IMR-90 (cell line): ENCODE measurements around the gene ACBD3. TPM values are rescaled to one million over a fixed set of nuclear protein-coding genes. Genes with fewer than 3 reads are reported as not detected.
A peak's percentile ranks its signal among the peaks of the same experiment; 100 is the strongest.

Experiments used
- ATAC-seq: fragments of 200-7000 bp; cut with Tn5 transposase; 2 replicates; pipeline ENCODE4 v1.9.1; 2020; ENCODE audit warnings: low read depth, mild to moderate bottlenecking, moderate library complexity
- BruUV-seq: library from RNA; stranded (reverse); fragments of 400-500 nt; replicated peaks from 2 replicates; lab custom pipeline; 2021; lab: Mats Ljungman, UMichigan
- CTCF ChIA-PET: fragments of 300-600 bp; formaldehyde crosslinking; extraction: SDS; loops from one replicate; lab custom pipeline; 2021; ENCODE audit warnings: antibody characterized with exemption; lab: Yijun Ruan, JAX
- POLR2A ChIA-PET: fragments of 300-600 bp; sonication (Branson Sonifier 250); formaldehyde crosslinking; loops from one replicate; lab custom pipeline; 2022; ENCODE audit warnings: antibody characterized with exemption; ENCODE audit not compliant: unreplicated experiment; lab: Charles Lee
- DNase-seq: peaks from one replicate; pipeline ENCODE4 v3.0.0; 2013
- H2AFZ ChIP-seq: replicated peaks from 2 replicates; pipeline ENCODE3; 2013; ENCODE audit warnings: low read length, mild to moderate bottlenecking; ENCODE audit not compliant: poor library complexity
- H2AK5ac ChIP-seq: 2 replicates; pipeline ENCODE4 v1.6.1; 2013; ENCODE audit warnings: low read depth, low read length, inconsistent platforms
- H2AK9ac ChIP-seq: replicated peaks from 2 replicates; pipeline ENCODE3; 2013; ENCODE audit warnings: mild to moderate bottlenecking, low read depth, low read length, moderate library complexity; ENCODE audit not compliant: poor library complexity
- H2BK120ac ChIP-seq: 2 replicates; pipeline ENCODE4 v1.6.1; 2013; ENCODE audit warnings: low read depth, low read length, inconsistent platforms
- H2BK15ac ChIP-seq: 3 replicates; pipeline ENCODE4 v1.6.1; 2013; ENCODE audit warnings: low read depth, low read length, inconsistent platforms
- H2BK20ac ChIP-seq: 2 replicates; pipeline ENCODE4 v1.6.1; 2013; ENCODE audit warnings: low read depth, mild to moderate bottlenecking, inconsistent platforms, low read length, moderate library complexity
- H2BK5ac ChIP-seq: 2 replicates; pipeline ENCODE4 v1.6.1; 2013; ENCODE audit warnings: mild to moderate bottlenecking, low read depth, low read length, inconsistent platforms; ENCODE audit not compliant: poor library complexity, severe bottlenecking
- H3K14ac ChIP-seq: replicated peaks from 2 replicates; pipeline ENCODE4 v1.6.1; 2013; ENCODE audit warnings: low read depth, low read length, inconsistent platforms
- H3K18ac ChIP-seq: 2 replicates; pipeline ENCODE4 v1.6.1; 2013; ENCODE audit warnings: low read depth, low read length, control low read depth
- H3K23ac ChIP-seq: 2 replicates; pipeline ENCODE4 v1.6.1; 2013; ENCODE audit warnings: low read depth, low read length, inconsistent platforms
- H3K27ac ChIP-seq: 2 replicates; pipeline ENCODE4 v1.5.1; 2013; ENCODE audit warnings: mild to moderate bottlenecking, control low read depth, low read length; ENCODE audit not compliant: insufficient read depth
- H3K27me3 ChIP-seq: 2 replicates; pipeline ENCODE4 v1.6.1; 2013; ENCODE audit warnings: low read length; ENCODE audit not compliant: control insufficient read depth, insufficient read depth
- H3K36me3 ChIP-seq: 2 replicates; pipeline ENCODE4 v1.6.1; 2013; ENCODE audit warnings: low read length, mixed read lengths; ENCODE audit not compliant: control insufficient read depth, insufficient read depth
- H3K4ac ChIP-seq: 2 replicates; pipeline ENCODE4 v1.6.1; 2013; ENCODE audit warnings: low read depth, low read length, inconsistent platforms
- H3K4me1 ChIP-seq: 2 replicates; pipeline ENCODE4 v1.6.1; 2013; ENCODE audit warnings: low read length, mixed read lengths; ENCODE audit not compliant: control insufficient read depth, insufficient read depth
- H3K4me2 ChIP-seq: 2 replicates; pipeline ENCODE4 v1.6.1; 2013; ENCODE audit warnings: low read depth, mild to moderate bottlenecking, control low read depth, low read length, moderate library complexity
- H3K4me3 ChIP-seq: 2 replicates; pipeline ENCODE4 v1.5.1; 2013; ENCODE audit warnings: low read depth, mild to moderate bottlenecking, control low read depth, low read length, moderate library complexity; ENCODE audit not compliant: insufficient read depth
- H3K56ac ChIP-seq: 2 replicates; pipeline ENCODE4 v1.6.1; 2013; ENCODE audit warnings: low read length, inconsistent platforms; ENCODE audit not compliant: insufficient read depth; ENCODE audit errors: extremely low read depth
- H3K79me1 ChIP-seq, 2 experiments: 2 replicates each; pipeline ENCODE4 v1.6.1; 2013; ENCODE audit warnings: low read length in 2 of 2, inconsistent platforms in 1 of 2, low read depth in 1 of 2
- H3K9ac ChIP-seq: 2 replicates; pipeline ENCODE4 v1.6.1; 2013; ENCODE audit warnings: low read depth, low read length, control low read depth
- H3K9me1 ChIP-seq: 2 replicates; pipeline ENCODE4 v1.6.1; 2013; ENCODE audit warnings: low read length, inconsistent platforms; ENCODE audit not compliant: insufficient read depth
- H3K9me3 ChIP-seq: 2 replicates; pipeline ENCODE4 v1.6.1; 2013; ENCODE audit warnings: low read length; ENCODE audit not compliant: control insufficient read depth, insufficient read depth
- H4K20me1 ChIP-seq: 2 replicates; pipeline ENCODE4 v1.6.1; 2013; ENCODE audit warnings: low read length, inconsistent platforms; ENCODE audit not compliant: insufficient read depth
- H4K5ac ChIP-seq: 2 replicates; pipeline ENCODE4 v1.6.1; 2013; ENCODE audit warnings: mild to moderate bottlenecking, low read depth, low read length, control low read depth
- H4K8ac ChIP-seq, 2 experiments: 2 replicates each; pipeline ENCODE4 v1.6.1; 2013; ENCODE audit warnings: low read depth in 2 of 2, low read length in 2 of 2, control low read depth in 1 of 2, inconsistent platforms in 1 of 2
- H4K91ac ChIP-seq: 2 replicates; pipeline ENCODE4 v1.6.1; 2013; ENCODE audit warnings: low read depth, low read length, inconsistent platforms; ENCODE audit not compliant: insufficient read depth
- FOS ChIP-seq: fragments of 150-350 bp; IDR thresholded peaks from 2 replicates; pipeline ENCODE4 v1.6.1; 2016; ENCODE audit warnings: low read depth, low read length
- MAZ ChIP-seq: IDR thresholded peaks from 2 replicates; pipeline ENCODE4 v1.6.1; 2012; ENCODE audit warnings: low read depth, mild to moderate bottlenecking, low read length, improper control_type of control experiment, moderate library complexity, borderline replicate concordance
- RAD21 ChIP-seq: IDR thresholded peaks from 2 replicates; pipeline ENCODE4 v1.6.1; 2012; ENCODE audit warnings: low read length, improper control_type of control experiment
- SMC3 ChIP-seq: fragments of 150-350 bp; IDR thresholded peaks from 2 replicates; pipeline ENCODE4 v1.6.1; 2016; ENCODE audit warnings: low read depth, mild to moderate bottlenecking, antibody characterized with exemption, low read length, moderate library complexity
- WGBS, 2 experiments: methylation state at CpG; one replicate each; pipeline versions ENCODE4 v1.1.5 to v1.1.7; 2013; ENCODE audit warnings: missing lambda C conversion rate in 2 of 2; ENCODE audit not compliant: insufficient read length in 1 of 2; ENCODE audit errors: extremely low coverage in 2 of 2; 5-methylcytosine and 5-hydroxymethylcytosine counted together
- dilution Hi-C: fragments of 300-500 bp; cut with HindIII; formaldehyde crosslinking; loops from one replicate; pipeline ENCODE4 v1.14.3; 2018; ENCODE audit warnings: low sequenced_read_pairs; ENCODE audit not compliant: unreplicated experiment
- in situ Hi-C: fragments of 300-500 bp; cut with MboI; formaldehyde crosslinking; loops from 3 replicates; pipeline ENCODE4 v1.14.3; 2019; ENCODE audit warnings: low sequenced_read_pairs, inconsistent platforms, mixed read lengths
- intact Hi-C: fragments of 100-400 bp; cut with micrococcal nuclease; formaldehyde crosslinking; loops from 2 replicates; pipeline ENCODE4 v1.10.0; 2022
- polyA plus RNA-seq, 3 experiments: library from polyadenylated mRNA; depleted of rRNA; stranded (reverse); fragments of >200 nt; gene quantifications; 2 replicates each; pipeline ENCODE4 v1.2.3, GENCODE V29; 2012; ENCODE audit warnings: low replicate concordance in 1 of 3
- total RNA-seq: library from RNA; depleted of rRNA; stranded (reverse); fragments of >200 nt; gene quantifications from 2 replicates; pipeline ENCODE4 v1.2.3, GENCODE V29; 2012
- TF ChIP-seq, protein P1 (sequence below): conservative IDR thresholded peaks from 2 replicates; pipeline ENCODE4 v1.5.1; 2012; ENCODE audit warnings: mild to moderate bottlenecking, low read depth, low read length, improper control_type of control experiment

Gene ACBD3
- total and polyA plus RNA-seq, 2 of the 4 experiments (the other 2 are of a cell fraction) = 30.3 to 59.7 TPM

DNA sequence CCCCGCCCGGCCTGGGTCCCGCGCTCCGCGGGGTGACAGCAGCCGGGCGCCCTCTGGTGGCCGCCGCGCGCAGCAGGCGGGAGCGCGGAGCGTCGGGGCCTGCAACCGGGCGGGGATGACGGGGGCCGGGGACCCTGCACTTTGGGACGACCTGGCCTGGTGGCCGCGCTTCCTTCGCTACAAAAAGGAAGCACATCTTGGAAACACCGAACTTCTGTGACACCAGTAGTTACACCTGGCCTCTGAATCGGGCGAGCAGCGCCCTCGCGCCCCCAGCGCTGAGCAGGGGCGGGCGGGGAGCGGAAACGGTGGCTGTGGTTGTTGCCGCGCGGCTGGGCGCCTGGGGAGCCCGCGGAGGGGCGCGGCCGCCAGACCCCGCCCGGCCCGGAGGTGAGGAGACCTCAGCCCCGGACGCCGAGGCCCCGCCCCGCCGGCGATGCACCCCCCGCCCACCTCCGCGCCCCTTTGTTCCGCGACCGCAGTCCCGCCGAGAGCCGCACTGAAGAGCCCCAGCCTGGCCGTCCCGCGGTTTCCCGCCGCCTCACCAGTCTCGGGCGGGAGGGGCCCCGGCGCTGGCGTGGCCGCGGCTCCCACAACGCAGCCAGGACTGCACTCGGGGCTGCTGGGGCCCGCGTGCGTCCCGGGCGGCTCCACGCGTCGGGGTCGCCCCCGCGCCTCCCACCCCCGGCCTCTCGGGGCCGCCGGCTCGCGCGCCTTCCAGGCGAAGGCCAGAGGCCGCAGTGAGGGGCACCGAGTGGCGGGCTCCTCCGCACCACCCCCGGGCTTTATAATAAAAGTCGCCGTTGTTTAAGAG is 64.7 kb downstream of the ACBD3 start:
- Histone ChIP-seq H4K20me1 (no peaks in the 10 kb centered on the region), H3K4me3 (peak overlapping the region; percentile 66), H4K91ac (no peak overlapping the region; the same call in 1 of the 2 replicates), H3K23ac (0 out of 2 replicates have a peak overlapping the region, but pooled peaks have one; percentile 78), H3K9me3 (no peaks in the 10 kb centered on the region), H3K56ac (no peak overlapping the region; the same call in 1 of the 2 replicates), H2AK9ac (peak overlapping the region; percentile 79), H2AFZ (peak overlapping the region; percentile 99), H2BK20ac (no peak overlapping the region), H3K79me1 (no peaks in the 10 kb centered on the region), H3K36me3 (no peaks in the 10 kb centered on the region), H3K18ac (no peak overlapping the region), H4K5ac (no peak overlapping the region; the same call in 1 of the 2 replicates), H3K9me1 (no peaks in the 10 kb centered on the region), H2BK120ac (peak overlapping the region; percentile 57; the same call in 1 of the 2 replicates), H3K14ac (peak overlapping the region; percentile 82; the same call in 1 of the 2 replicates), H3K27ac (peak overlapping the region; percentile 46; the same call in 1 of the 2 replicates), H3K4me1 (peaks cover 2% of the 10 kb centered on the region; the same call in 1 of the 2 replicates), H2BK15ac (no peak overlapping the region), H3K4ac (peak overlapping the region; percentile 82), H2AK5ac (no peak overlapping the region), H3K9ac (peak overlapping the region; percentile 48; the same call in 1 of the 2 replicates), H3K4me2 (peak overlapping the region; percentile 93), H2BK5ac (no peak overlapping the region), H3K27me3 (peaks cover 3% of the 10 kb centered on the region; the same call in 1 of the 2 replicates), H4K8ac (peak overlapping the region; percentile 55 to 89; a peak in 1 of 4 replicates)
- peak; percentile 26 for DNase-seq
- in situ Hi-C loops = no loop called here
- 1% methylated on average over 44 of the region's 104 CpGs; no CpG with 5 or more reads in 1 of the 2 experiments for WGBS, 2 experiments
- BruUV-seq = no TSS peak
- ATAC-seq = peak; percentile 88
- CTCF ChIA-PET = interaction anchor here (2.2 kb wide), 1 partner anchor 57 kb away, joined by 11 read pairs; no protein-coding TSS in a partner anchor
- TF ChIP-seq RAD21 (peak; percentile 66), MAZ (peak; percentile 70; the same call in 1 of the 2 replicates), SMC3 (peak; percentile 74), FOS (no peak)
- TF ChIP-seq, protein P1, sequence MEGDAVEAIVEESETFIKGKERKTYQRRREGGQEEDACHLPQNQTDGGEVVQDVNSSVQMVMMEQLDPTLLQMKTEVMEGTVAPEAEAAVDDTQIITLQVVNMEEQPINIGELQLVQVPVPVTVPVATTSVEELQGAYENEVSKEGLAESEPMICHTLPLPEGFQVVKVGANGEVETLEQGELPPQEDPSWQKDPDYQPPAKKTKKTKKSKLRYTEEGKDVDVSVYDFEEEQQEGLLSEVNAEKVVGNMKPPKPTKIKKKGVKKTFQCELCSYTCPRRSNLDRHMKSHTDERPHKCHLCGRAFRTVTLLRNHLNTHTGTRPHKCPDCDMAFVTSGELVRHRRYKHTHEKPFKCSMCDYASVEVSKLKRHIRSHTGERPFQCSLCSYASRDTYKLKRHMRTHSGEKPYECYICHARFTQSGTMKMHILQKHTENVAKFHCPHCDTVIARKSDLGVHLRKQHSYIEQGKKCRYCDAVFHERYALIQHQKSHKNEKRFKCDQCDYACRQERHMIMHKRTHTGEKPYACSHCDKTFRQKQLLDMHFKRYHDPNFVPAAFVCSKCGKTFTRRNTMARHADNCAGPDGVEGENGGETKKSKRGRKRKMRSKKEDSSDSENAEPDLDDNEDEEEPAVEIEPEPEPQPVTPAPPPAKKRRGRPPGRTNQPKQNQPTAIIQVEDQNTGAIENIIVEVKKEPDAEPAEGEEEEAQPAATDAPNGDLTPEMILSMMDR = peak; percentile 78
- POLR2A ChIA-PET = no interaction called here
- intact Hi-C loops = loop anchor here (1.0 to 10.0 kb wide), 3 partner anchors 29 to 253 kb away; no protein-coding TSS in a partner anchor
- dilution Hi-C loops = no loop called here
